GM23248 (cell line): ENCODE measurements around the gene PRELID1.

Source experiments
- EZH2 ChIP-seq: fragments of 200-600 bp; sonication (generic); IDR thresholded peaks from 2 replicates; pipeline ENCODE4 v1.6.1; 2018; ENCODE audit warnings: antibody characterized with exemption, mild to moderate bottlenecking; ENCODE audit not compliant: insufficient read depth, poor library complexity, severe bottlenecking
- EZH2phosphoT487 ChIP-seq: fragments of 200-600 bp; sonication (generic); IDR thresholded peaks from 2 replicates; pipeline ENCODE4 v1.6.1; 2018; ENCODE audit warnings: antibody characterized with exemption, moderate library complexity, mild to moderate bottlenecking, low read depth; ENCODE audit not compliant: insufficient read depth

GRCh38 chr5:177290816-177291596, 12.6 kb upstream of the PRELID1 start:
- TF ChIP-seq EZH2: no peak
- no peak for TF ChIP-seq EZH2phosphoT487
